PFSK-1 (cell line): ENCODE results near the gene C16orf74.

Experiments used
- FOXP2 ChIP-seq: optimal IDR thresholded peaks from 2 replicates; pipeline ENCODE3; 2011; ENCODE audit warnings: borderline replicate concordance, control low read depth, inconsistent platforms; ENCODE audit not compliant: insufficient read depth; ENCODE audit errors: extremely low read length, extremely low read depth
- POLR2AphosphoS5 ChIP-seq: IDR thresholded peaks from 2 replicates; pipeline ENCODE4 v1.6.1; 2012; ENCODE audit warnings: low read depth, mild to moderate bottlenecking, control low read depth, low read length, moderate library complexity
- REST ChIP-seq, 2 experiments: IDR thresholded peaks; 2 replicates each; pipeline versions ENCODE4 v1.6.1 to v1.8.0; 2011 to 2012; ENCODE audit warnings: low read depth in 2 of 2, low read length in 2 of 2, control low read depth in 1 of 2, inconsistent platforms in 1 of 2, mild to moderate bottlenecking in 1 of 2, moderate library complexity in 1 of 2; ENCODE audit not compliant: insufficient read depth in 1 of 2
- SIN3A ChIP-seq: IDR thresholded peaks from 2 replicates; pipeline ENCODE4 v1.6.1; 2012; ENCODE audit warnings: mild to moderate bottlenecking, low read length, moderate library complexity, borderline replicate concordance; ENCODE audit not compliant: insufficient read depth
- TAF1 ChIP-seq: IDR thresholded peaks from 2 replicates; pipeline ENCODE4 v1.6.1; 2012; ENCODE audit warnings: low read length, control low read depth, borderline replicate concordance; ENCODE audit not compliant: insufficient read depth

C16orf74 gene

GRCh38 chr16:85735225-85735635 lies 15.7 kb downstream of the C16orf74 start:
- TF ChIP-seq POLR2AphosphoS5 = no peak
- TF ChIP-seq REST (IDR thresholded peaks at IDR 0.05; ENCODE audit: insufficient read depth in 1 of 2, low read depth in 2 of 2, low read length in 2 of 2) = no peak
- no peak for TF ChIP-seq SIN3A
- TF ChIP-seq FOXP2 = no peak
- no peak for TF ChIP-seq TAF1

- TF ChIP-seq TAF1 (no peak), REST (IDR thresholded peaks at IDR 0.05; ENCODE audit: insufficient read depth in 1 of 2, low read depth in 2 of 2, low read length in 2 of 2) (no peak), POLR2AphosphoS5 (no peak), FOXP2 (no peak), SIN3A (no peak)
These were observed 16.4 kb downstream of the C16orf74 start for GRCh38 chr16:85734311-85735017.

- TF ChIP-seq TAF1 (no peak), FOXP2 (no peak)
These were observed 17.1 kb downstream of the C16orf74 start for GRCh38 chr16:85733839-85734170.

- TF ChIP-seq TAF1 = no peak
- no peak for TF ChIP-seq REST (IDR thresholded peaks at IDR 0.05; ENCODE audit: insufficient read depth in 1 of 2, low read depth in 2 of 2, low read length in 2 of 2)
- no peak for TF ChIP-seq POLR2AphosphoS5
- no peak for TF ChIP-seq FOXP2
These were observed 17.6 kb downstream of the C16orf74 start for GRCh38 chr16:85733155-85733838.

- no peak for TF ChIP-seq REST (IDR thresholded peaks at IDR 0.05; ENCODE audit: insufficient read depth in 1 of 2, low read depth in 2 of 2, low read length in 2 of 2)
These were observed 19.7 kb downstream of the C16orf74 start for GRCh38 chr16:85731179-85731578.

- no peak for TF ChIP-seq SIN3A
- TF ChIP-seq POLR2AphosphoS5 = no peak
- TF ChIP-seq REST (IDR thresholded peaks at IDR 0.05; ENCODE audit: insufficient read depth in 1 of 2, low read depth in 2 of 2, low read length in 2 of 2) = no peak
- TF ChIP-seq FOXP2 = no peak
- TF ChIP-seq TAF1 = no peak
These were observed 20.8 kb downstream of the C16orf74 start for GRCh38 chr16:85730186-85730465.
